Breast epithelium (tissue), 4 donors: Measurements from ENCODE around the gene UBA3. TPM values are rescaled to one million over a fixed set of nuclear protein-coding genes. Genes with fewer than 3 reads are reported as not detected.
A peak's percentile ranks its signal among the peaks of the same experiment; 100 is the strongest.

Experiments
- DNase-seq, 2 donors: peaks; one replicate each; pipeline ENCODE4 v3.0.0-alpha.2; 2019; ENCODE audit warnings: low spot score in 2 of 2
- H3K27ac ChIP-seq, 2 donors: fragments of 200-600 bp; sonication (generic) in 1 of 2; one replicate each; pipeline ENCODE4 v1.5.1; 2016 to 2019; ENCODE audit warnings: mild to moderate bottlenecking in 1 of 2
- H3K27me3 ChIP-seq, 2 donors: fragments of 200-600 bp; sonication (generic) in 1 of 2; one replicate each; pipeline versions ENCODE4 v1.5.1 to v1.6.0; 2017 to 2019; ENCODE audit warnings: control low read depth in 1 of 2, mild to moderate bottlenecking in 1 of 2
- H3K36me3 ChIP-seq: fragments of 200-600 bp; one replicate; pipeline ENCODE4 v1.5.1; 2019
- H3K4me1 ChIP-seq, 2 donors: fragments of 200-600 bp; sonication (generic); one replicate each; pipeline ENCODE4 v1.5.1; 2016 to 2019; ENCODE audit warnings: control low read depth in 1 of 2
- H3K4me3 ChIP-seq, 3 donors: fragments of 200-600 bp; sonication (generic); 1 replicate in 2 of 3; 2 replicates in 1 of 3; pipeline ENCODE4 v1.5.1; 2016 to 2019; ENCODE audit warnings: mild to moderate bottlenecking in 3 of 3, moderate library complexity in 2 of 3
- H3K9me3 ChIP-seq, 2 donors: fragments of 200-600 bp; sonication (generic) in 1 of 2; one replicate each; pipeline ENCODE4 v1.5.1; 2016 to 2019; ENCODE audit warnings: control low read depth in 1 of 2
- POLR2A ChIP-seq: fragments of 450-650 bp; IDR thresholded peaks from one replicate; pipeline ENCODE4 v1.6.1; 2016; ENCODE audit warnings: antibody characterized with exemption, mild to moderate bottlenecking, moderate library complexity
- POLR2AphosphoS5 ChIP-seq, 3 donors: sonication (generic); formaldehyde crosslinking; IDR thresholded peaks; one replicate each; pipeline ENCODE4 v1.6.1; 2017; ENCODE audit warnings: antibody characterized with exemption in 3 of 3
- intact Hi-C: fragments of 100-400 bp; cut with DNase I; formaldehyde crosslinking; loops from one replicate; pipeline ENCODE4 v1.15.1; 2023; ENCODE audit warnings: low total_unique reads
- total RNA-seq, 3 donors: library from RNA; depleted of rRNA; stranded (reverse); fragments of >200 nt; gene quantifications; one replicate each; pipeline ENCODE4 v1.1.0, GENCODE V29; 2016
- TF ChIP-seq, protein P1 (sequence below), 3 donors: fragments of 450-650 bp; IDR thresholded peaks; one replicate each; pipeline ENCODE4 v1.5.1; 2016 to 2017; ENCODE audit warnings: antibody characterized with exemption in 3 of 3, mild to moderate bottlenecking in 3 of 3, moderate library complexity in 3 of 3

Gene UBA3
- total RNA-seq, 3 donors from 2014 or later, result 49.4 to 88.4 (median 69.2) TPM

- Histone ChIP-seq H3K4me1 (peaks cover 0 to under 1% of the 10 kb centered on the region in 2 donors), H3K4me3 (no peak within 1 kb of the TSS), H3K27me3 (no peaks in the 10 kb centered on the region), H3K9me3 (no peaks in the 10 kb centered on the region), H3K27ac (no peak within 1 kb of the TSS), H3K36me3 (no peaks in the 10 kb centered on the region)
- no peak for DNase-seq
- TF ChIP-seq POLR2AphosphoS5 (IDR thresholded peaks at IDR 0.05) (no peak), POLR2A (no peak)
- TF ChIP-seq, protein P1, sequence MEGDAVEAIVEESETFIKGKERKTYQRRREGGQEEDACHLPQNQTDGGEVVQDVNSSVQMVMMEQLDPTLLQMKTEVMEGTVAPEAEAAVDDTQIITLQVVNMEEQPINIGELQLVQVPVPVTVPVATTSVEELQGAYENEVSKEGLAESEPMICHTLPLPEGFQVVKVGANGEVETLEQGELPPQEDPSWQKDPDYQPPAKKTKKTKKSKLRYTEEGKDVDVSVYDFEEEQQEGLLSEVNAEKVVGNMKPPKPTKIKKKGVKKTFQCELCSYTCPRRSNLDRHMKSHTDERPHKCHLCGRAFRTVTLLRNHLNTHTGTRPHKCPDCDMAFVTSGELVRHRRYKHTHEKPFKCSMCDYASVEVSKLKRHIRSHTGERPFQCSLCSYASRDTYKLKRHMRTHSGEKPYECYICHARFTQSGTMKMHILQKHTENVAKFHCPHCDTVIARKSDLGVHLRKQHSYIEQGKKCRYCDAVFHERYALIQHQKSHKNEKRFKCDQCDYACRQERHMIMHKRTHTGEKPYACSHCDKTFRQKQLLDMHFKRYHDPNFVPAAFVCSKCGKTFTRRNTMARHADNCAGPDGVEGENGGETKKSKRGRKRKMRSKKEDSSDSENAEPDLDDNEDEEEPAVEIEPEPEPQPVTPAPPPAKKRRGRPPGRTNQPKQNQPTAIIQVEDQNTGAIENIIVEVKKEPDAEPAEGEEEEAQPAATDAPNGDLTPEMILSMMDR (IDR thresholded peaks at IDR 0.05), result no peak
- intact Hi-C loops, result no loop called here
Observed at GRCh38 chr3:69122403-69122802, 42.2 kb upstream of the UBA3 start, which contains the start of gene LMOD3. Gene LMOD3 (minus strand): TSS chr3:69122595. CDS start chr3:69122386, 209 bp downstream.

GRCh38 chr3:69121950-69122349, 41.8 kb upstream of the UBA3 start:
- Histone ChIP-seq H3K27me3 (no peaks in the 10 kb centered on the region), H3K4me3 (no peak overlapping the region), H3K36me3 (no peaks in the 10 kb centered on the region), H3K4me1 (peaks cover 0 to 4% of the 10 kb centered on the region in 2 donors), H3K27ac (no peak overlapping the region), H3K9me3 (no peaks in the 10 kb centered on the region)
- TF ChIP-seq, protein P1 (IDR thresholded peaks at IDR 0.05), result no peak
- TF ChIP-seq POLR2AphosphoS5 (IDR thresholded peaks at IDR 0.05) (no peak), POLR2A (no peak)
- intact Hi-C loops, result no loop called here
- no peak for DNase-seq

GRCh38 chr3:69121513-69121912, 41.3 kb upstream of the UBA3 start:
- Histone ChIP-seq H3K4me3 (no peak overlapping the region), H3K9me3 (no peaks in the 10 kb centered on the region), H3K27me3 (no peaks in the 10 kb centered on the region), H3K27ac (no peak overlapping the region), H3K4me1 (peaks cover 0 to 4% of the 10 kb centered on the region in 2 donors), H3K36me3 (no peaks in the 10 kb centered on the region)
- no peak for TF ChIP-seq POLR2A
- TF ChIP-seq, protein P1 (IDR thresholded peaks at IDR 0.05), result no peak
- TF ChIP-seq POLR2AphosphoS5 (IDR thresholded peaks at IDR 0.05), result no peak
- intact Hi-C loops, result no loop called here
- no peak for DNase-seq

- intact Hi-C loops, result no loop called here
- Histone ChIP-seq H3K36me3 (no peaks in the 10 kb centered on the region), H3K9me3 (no peaks in the 10 kb centered on the region), H3K27ac (no peak overlapping the region), H3K27me3 (no peaks in the 10 kb centered on the region), H3K4me3 (no peak overlapping the region), H3K4me1 (peaks cover 0 to 4% of the 10 kb centered on the region in 2 donors)
- peak; percentile 72 to 73 for DNase-seq
- TF ChIP-seq, protein P1 (IDR thresholded peaks at IDR 0.05), result peak; percentile 79 to 95 (median 85)
- TF ChIP-seq POLR2AphosphoS5 (IDR thresholded peaks at IDR 0.05), result no peak
Observed at GRCh38 chr3:69120879-69121464, 40.8 kb upstream of the UBA3 start.

- TF ChIP-seq POLR2A (no peak), POLR2AphosphoS5 (IDR thresholded peaks at IDR 0.05) (no peak)
- TF ChIP-seq, protein P1 (IDR thresholded peaks at IDR 0.05), result no peak
- DNase-seq, result no peak
- Histone ChIP-seq H3K9me3 (no peaks in the 10 kb centered on the region), H3K4me3 (no peak overlapping the region), H3K27me3 (no peaks in the 10 kb centered on the region), H3K27ac (no peak overlapping the region), H3K4me1 (peaks cover 0 to 4% of the 10 kb centered on the region in 2 donors), H3K36me3 (no peaks in the 10 kb centered on the region)
- intact Hi-C loops, result no loop called here
Observed at GRCh38 chr3:69119681-69120080, 39.5 kb upstream of the UBA3 start.
